Endometrium (tissue), 2 donors: Measurements from ENCODE around the gene FMN2.

ENCODE experiments used
- FAIRE-seq: peaks from 2 replicates; lab custom pipeline; 2012; peaks lifted over from hg19 to GRCh38; lab: Jason Lieb, UNC
- donor health status: control.
- donor health status: control.

FMN2 gene

DNA sequence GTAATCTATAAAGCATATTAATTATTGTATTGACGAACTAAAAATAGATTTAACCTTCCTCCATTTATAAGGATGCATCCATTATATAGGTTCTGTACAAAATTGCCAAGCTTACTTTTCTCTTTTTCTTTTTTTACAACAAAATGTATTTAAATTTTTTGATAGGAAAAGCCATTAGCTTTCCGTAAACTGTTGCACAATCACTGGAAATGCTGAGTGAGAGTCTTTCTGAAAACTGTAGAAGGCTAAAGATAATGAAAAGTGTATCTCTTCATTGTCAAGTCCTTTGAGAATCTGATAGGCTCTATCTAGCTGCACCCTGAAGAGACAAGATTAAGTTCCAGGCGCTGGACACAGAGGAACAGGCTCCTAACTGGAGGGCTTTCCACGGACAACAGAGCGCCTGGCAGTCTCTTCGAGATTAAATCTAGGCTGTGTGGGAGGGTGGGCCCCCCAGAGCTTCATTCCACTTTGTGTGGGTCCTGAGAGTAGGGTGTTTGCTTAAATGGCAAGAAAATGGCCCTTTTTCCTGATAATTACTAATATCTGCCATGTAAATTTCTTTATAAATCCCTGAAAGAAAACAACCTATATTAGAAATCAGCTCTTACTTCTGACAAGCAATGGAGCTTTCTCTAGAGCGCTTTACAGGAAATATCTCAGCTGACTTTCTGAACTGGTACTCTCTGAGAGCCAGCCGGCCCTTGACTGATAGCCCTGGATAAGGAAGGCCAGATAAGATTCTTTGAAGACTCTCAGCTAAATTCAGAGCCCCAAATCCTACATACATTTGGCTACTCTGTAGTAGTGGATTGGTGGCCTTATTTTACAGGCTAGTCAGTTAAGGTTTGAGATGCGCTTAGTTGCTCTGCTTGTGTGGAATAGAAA lies 108.3 kb downstream of the FMN2 start:
- no peak for FAIRE-seq

DNA sequence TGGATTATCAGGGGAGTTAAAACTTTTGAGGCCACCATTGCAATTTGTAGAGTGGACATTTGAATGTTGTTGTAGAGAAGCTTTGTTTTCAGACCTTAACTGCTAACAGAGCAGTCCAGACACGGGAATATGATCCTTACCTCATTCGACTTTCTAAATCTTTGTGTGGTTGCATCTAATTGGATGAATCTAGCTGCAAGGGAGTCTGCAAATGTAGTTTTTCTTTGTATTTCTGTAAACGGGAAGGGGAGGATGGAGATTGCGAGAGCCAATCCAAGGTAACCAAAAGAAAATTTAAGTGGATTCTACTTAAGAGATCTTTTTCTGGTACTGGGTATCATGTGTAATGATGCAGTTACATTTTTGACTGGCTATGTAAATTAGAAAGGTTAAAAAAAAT lies 110.2 kb downstream of the FMN2 start:
- no peak for FAIRE-seq

DNA sequence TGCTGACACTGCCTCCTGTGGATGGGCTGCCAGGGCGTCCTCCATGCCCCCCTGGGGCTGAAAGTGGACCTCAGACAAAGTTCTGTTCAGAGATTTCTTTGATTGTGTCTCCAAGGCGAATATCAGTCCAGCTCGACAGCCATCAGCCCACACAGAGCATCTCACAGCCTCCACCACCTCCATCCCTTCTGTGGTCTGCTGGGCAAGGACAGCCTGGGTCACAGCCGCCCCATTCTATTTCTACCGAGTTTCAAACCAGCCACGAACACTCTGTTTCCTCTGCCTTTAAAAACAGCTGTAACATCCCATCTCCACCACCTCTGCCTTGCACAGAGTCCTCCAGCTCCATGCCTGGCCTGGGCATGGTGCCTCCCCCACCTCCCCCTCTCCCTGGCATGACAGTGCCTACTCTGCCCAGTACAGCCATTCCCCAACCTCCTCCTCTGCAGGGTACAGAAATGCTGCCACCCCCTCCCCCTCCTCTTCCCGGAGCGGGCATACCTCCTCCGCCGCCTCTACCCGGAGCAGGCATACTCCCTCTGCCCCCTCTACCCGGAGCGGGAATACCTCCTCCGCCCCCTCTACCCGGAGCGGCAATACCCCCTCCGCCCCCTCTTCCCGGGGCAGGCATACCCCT lies 115.5 kb downstream of the FMN2 start:
- no peak for FAIRE-seq

DNA sequence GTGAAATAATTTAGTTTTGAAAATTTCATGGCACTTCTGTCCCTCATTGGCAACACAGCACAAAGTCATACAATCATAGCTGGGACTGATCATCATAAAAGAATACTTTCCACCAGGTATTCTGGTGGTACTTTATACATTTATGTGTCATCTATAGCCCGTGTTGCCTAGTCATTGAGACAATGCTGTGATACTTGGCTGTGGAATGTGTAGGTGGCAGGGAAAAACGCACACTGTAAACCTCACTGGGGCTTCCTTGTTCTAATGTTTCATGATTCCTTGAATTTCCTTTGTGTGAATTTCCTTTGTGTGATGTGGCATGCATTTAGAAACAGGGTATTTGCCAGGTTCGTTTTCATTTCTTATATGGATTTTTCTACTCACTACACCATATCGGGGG lies 118.3 kb downstream of the FMN2 start:
- FAIRE-seq = no peak

DNA sequence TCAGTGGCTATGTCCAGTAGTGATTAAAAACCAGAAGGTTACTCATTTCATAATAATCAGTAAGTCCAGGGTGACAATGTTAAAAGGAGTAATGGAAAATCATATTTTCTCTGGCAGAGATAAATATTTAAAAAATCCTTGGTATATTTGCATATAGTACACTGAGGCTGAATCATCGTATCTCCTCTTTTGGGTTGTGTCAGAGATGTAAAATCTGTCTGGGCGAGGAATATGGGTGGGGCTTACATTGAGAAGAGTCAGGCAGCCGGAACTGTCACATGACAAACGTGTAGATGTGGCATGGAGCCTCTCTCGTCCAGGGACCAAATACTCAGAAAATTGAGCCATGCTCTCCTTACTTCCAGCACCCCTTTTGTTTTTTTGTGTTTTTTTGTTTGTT lies 120.9 kb downstream of the FMN2 start:
- no peak for FAIRE-seq

DNA sequence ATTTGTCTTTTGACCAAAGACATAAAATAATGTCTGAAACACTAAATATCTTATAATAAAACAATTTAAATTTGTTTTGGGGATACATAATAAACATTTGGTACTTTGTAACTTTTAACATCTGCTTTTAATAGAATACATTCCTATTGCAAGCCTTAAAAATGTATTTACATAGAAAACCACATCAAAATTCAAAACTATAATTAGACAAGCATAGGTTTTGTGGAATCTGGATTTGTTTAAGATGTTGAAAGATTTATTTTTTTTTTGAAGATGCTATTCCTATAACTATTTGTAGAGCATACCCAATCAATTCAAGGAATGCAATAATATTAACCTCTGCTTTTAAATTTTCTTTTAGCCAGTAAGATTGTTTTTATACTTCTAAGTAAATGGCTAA lies 125.7 kb downstream of the FMN2 start:
- FAIRE-seq = peak; percentile 98

DNA sequence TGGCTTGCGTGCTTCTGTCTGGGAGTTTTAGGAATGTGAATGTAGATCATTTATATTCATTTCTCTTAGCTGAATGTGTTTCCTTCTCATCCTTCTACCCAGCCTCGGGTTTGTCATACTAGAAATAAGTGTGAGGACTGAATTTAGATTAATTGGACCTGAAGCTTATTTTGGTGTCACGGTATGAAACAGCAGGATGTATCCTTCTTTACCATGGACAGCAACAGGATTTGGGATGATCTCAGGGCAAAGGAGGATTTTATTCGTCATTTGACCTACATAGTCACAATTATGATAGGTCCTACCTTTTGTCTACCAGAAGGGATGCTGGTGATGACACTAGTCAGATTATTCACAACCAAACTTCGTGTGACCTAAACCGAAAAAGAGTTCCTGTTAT lies 127.4 kb downstream of the FMN2 start:
- FAIRE-seq = no peak

DNA sequence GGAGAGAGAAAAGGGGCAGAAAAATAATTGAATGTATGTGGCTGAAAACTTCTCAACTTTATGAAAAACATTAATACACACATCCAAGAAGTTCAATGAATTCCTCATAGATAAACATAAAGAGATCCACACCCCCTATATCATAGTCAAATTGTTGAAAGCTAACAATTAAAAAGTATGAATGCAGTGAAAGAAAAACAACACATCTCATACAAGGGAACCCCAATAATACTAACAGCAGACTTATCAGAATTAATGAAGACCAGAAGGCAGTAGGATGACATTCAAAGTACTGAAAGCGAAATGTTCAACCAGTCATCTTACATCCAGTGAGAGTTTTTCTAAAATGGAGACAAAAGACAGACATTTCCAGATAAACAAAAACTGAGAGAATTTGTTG lies 134.4 kb downstream of the FMN2 start:
- no peak for FAIRE-seq

DNA sequence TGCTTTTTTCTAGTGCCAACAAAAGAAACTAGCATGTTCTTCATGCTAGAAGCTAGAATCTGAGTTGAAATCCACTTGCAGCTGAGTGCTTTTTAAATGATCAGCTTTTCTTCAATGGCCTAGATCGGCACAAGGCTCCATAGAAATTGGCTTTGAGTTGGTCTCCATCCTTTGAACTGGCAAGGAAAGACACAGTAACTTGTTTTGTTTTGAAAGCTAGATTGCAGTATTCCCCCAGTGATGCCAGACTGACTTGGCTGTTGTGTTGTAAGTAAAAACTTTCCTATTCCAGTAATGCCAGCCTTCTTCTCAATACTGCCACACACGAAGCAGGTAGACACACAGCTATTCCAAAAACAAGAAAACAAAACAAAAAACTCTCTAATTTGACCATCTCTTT lies 139.1 kb downstream of the FMN2 start:
- no peak for FAIRE-seq

DNA sequence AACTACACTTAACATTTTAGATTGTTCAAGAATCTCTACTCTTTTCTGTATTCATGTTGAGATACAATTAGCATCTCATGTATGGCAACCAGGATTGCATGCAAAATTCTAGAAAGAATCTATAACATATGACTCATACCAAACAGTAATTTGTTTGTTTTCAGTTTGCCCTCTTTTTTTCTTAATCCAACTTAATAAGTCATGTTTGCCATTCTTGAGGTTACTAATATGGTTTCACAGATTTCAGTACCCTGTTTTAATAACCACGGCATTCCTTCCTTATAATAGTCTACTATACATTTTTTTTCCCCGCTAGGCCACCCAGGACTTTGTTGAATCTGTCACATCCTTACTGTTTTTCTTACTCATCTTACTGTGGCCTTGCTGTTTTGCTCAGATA lies 140.8 kb downstream of the FMN2 start:
- peak; percentile 63 for FAIRE-seq

DNA sequence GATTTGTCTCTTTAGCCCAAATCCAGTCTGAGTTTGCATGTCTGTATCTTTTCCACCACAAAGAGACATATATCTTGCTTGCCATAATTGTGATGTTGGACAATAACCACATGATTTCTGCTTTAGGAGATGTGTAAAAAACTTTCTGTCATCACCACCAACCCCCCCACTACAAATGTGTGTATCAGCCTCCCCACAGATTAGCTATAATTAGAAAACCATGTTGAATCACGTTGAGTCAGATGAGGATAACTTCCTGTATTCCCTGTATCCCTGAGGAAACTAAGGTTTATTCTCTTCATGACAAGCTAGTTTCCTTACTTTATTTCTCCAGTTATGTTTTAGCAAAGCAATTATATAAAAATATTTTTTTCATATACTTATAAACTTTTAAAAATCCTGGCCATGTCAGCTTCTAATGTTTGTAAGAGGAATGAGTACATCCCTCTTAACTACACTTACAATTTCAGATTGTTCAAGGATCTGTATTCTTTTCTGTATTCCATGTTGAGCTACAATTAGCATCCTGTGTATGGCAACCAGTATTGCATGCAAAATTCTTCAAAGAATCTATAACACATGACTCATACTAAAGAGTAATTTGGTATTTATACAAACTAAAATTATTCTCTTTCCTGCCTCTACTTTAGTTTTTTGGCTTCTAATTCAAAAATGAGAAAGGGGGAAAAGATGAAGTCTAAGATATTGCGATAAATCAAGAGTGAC lies 143.0 kb downstream of the FMN2 start:
- FAIRE-seq = no peak

DNA sequence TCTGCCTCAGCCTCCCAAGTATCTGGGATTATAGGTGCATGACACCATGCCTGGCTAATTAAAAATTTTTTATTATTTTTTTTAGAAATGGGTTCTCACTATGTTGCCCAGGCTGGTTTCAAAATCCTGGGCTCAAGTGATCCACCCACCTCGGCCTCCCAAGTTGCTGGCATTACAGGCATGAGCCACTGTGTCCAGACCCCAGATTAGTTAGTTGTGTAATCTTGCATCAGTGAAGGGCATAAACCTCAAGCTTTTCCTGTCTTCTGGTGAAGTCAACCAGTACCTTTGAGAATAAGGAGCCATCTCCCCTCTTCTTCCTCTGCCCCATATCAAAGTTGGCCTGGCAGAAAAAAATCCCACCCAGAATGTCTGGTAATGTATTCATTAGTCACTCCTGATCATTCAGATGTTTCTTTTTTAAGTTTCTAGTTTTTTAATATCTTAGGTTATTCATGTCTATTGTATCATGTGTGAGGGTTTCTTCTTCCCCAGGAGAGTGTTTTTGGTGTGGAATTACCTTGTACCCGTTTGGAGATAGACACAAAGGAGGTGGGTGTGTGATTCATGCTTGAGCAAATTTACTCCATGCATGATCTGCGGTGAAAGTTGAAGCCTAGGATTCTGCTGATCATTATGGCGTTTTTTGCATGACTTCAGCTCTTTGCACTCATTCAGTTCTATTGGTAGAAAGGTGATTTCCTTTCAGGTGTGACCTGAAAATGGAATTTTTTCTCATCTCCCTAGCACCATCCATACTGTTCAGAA lies 144.0 kb downstream of the FMN2 start:
- no peak for FAIRE-seq

DNA sequence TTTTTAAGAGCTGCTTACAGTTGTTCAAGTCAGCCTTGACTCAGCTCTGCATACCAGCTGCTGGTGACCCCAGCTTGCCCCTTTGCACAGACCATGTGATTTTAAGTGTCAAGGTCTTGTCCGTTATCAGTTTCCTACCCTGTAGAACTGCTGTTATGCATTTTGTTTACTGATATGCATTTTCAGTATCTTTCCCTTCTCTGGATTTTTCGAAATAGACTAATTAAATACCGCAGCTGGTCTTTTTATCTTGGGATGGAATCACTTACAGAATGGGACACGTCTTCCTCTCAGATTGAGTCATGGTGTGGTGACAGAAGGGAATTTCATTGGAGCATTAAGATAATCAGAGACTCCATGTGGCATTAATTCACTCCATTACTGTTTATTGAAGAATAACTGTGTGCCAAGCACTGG lies 145.6 kb downstream of the FMN2 start:
- no peak for FAIRE-seq

DNA sequence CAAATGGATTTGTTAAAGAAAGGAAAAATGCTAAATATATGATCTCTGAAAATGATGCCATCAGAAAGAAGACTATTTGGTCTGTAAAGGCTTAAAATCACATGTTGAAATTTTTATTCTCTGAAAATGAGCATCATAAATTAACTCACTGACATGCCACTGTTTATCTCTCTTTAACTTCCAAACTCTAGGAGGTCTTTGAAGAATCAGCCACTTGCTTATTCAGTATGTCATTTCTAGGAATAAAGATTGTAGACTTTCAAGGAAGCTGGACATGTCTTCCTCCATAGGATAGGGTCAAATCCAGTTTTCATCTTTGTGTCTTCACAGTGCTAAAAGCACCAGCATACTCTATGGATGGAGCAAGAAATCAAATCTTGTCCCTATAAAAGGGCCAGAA lies 147.6 kb downstream of the FMN2 start:
- no peak for FAIRE-seq

DNA sequence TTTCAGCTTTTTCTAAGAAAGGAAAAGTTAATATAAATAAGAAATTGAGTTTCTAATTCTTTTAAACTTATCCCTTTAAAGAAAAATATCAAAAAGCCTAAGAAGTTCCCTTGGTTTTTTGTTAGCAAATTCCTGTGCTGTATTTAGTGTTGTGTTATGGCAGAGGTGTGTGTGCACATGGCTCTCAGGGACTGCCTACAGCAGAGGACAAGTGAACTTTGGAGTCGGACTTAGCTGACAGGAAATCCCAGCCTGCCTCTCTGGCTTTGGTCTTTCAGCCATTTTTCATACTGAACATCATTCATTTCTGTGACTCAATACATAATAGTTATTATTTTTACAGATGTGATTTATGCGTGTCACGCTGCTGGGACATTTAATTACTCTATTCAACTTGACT lies 149.6 kb downstream of the FMN2 start:
- peak; percentile 64 for FAIRE-seq

DNA sequence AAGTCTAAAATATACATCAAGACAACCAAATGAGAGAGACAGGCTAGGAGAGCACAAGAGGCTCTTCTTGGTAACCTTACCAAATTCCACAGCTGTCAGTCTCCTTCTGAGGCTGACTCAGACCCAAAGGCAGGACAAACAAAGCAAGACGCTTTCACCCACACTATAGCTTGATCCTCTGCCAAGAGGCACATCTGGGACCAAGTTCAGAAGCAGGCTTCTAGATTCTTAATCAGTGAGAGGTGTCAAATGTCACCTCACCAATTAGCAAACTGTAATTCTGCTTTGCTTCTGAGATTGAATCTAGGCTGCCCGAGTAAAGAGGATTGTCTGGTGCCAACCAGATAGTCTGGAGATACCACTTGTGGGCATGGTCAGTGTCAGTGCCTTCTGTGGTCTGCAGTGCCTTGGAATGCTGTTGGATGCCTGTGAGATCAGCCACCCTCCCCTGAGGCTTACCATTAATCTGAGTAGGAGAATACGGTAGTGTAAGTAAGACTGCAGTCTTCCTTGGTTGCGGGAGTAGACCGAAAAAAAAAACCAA lies 151.0 kb downstream of the FMN2 start:
- FAIRE-seq = no peak

DNA sequence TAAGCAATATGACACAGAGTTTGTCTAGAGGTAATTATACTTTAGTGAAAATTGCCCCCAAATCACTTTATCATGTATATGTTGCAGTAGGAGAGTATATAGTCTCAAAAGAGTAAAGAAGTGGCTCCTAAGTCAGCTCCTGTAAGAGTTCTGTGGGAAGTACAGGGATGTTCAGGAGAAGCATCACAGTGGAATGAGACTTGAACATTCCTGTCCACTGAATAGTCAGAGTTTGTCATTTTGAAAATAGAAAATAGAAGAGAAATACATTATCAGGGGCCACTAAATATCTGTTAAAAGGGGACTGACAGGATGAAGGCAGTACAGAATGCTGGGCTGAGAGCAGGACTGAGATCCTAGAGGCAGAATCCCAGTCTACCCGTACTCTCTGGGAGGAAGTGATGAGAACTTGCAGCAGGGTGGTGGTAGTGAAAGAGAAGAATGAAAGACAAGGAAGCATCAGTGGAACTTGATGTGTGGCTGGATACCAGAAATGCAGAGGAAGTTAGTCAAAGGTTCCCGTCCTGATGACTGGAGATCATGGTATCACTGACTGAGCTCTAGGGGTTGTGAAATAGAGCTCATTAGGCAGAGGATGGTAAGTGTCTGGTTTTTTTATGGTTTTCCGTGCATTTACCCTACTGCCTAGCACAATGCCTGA lies 153.4 kb downstream of the FMN2 start:
- FAIRE-seq = no peak

DNA sequence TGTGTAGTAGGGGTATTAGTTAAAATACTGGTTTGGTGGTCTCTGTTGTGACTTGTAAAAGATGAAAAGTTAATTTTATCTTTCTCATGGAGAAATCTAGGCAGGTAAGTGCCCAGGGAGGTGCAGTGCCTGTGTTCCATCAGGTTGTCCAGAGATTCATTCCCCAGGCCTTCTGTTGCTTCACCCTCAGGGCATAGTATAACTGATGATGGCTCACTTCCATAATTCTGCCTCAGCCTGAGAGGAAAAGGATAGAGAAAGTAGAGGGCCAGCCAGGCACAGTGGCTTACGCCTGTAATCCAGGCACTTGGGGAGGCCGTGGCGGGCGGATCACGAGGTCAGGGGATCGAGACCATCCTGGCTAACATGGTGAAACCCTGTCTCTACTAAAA lies 153.9 kb downstream of the FMN2 start:
- no peak for FAIRE-seq

DNA sequence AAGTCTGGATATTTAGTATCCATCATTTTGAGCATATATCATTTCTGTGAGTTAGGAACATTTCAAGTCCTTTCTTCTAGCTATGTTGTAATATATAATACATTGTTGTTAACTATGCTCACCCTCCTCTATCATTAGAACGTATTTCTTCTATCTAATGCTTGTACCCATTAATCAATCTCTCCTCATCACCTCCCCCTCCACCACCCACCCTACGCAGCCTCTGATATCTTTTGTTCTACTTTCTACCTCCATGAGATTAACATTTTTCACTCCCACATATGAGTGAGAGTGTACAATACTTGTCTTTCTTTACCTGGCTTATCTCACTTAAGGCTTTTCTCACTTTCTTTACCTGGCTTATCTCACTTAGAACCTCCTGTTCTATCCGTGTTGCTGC lies 156.2 kb downstream of the FMN2 start:
- no peak for FAIRE-seq

DNA sequence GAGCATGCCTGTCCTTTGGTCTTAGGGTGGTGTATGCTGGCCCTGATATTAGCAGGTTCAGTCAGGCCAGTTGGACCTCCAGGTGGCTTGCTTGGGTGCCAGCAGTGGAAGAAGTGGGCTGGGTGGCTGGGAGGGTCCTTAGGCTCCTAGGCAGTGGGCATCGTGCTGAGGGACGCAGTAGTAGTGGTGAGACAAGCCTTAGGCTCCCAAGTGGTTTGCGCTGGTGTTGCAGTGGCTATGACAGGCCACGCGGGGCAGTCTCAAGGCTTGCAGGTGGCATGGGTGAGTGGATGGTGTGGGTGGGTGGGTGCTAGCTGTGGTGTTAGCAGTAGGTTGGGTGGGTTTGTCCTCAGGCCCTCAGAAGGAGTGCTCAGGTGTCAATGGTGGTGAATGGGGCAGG lies 162.3 kb downstream of the FMN2 start:
- no peak for FAIRE-seq

DNA sequence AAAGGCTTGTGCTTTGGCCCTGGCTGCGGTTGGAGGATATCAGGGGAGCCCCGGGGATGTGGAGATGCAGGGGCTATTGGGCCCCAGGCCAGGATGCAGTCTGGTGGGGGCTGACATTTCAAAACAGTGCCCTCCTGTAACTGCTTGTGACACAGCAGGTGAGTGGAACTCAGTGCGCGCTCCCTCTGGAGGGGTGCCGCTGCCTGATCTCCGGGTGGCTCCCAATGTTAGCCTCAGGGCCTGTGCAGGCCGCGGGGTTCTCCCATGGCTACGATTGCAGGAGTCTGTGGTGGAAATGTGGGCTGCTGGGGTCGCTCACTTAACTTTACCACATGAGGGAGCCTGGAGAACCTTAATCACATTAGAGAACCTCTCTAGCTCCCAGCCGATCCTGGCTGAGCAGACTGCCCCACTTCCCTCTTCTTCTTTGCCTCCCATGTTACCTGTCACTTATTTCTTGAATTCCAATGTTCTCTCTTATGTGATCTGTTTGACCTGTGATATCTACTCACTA lies 163.2 kb downstream of the FMN2 start:
- FAIRE-seq = no peak
